Measurements from ENCODE around the gene GSTO1.

GSTO1 gene

DNA sequence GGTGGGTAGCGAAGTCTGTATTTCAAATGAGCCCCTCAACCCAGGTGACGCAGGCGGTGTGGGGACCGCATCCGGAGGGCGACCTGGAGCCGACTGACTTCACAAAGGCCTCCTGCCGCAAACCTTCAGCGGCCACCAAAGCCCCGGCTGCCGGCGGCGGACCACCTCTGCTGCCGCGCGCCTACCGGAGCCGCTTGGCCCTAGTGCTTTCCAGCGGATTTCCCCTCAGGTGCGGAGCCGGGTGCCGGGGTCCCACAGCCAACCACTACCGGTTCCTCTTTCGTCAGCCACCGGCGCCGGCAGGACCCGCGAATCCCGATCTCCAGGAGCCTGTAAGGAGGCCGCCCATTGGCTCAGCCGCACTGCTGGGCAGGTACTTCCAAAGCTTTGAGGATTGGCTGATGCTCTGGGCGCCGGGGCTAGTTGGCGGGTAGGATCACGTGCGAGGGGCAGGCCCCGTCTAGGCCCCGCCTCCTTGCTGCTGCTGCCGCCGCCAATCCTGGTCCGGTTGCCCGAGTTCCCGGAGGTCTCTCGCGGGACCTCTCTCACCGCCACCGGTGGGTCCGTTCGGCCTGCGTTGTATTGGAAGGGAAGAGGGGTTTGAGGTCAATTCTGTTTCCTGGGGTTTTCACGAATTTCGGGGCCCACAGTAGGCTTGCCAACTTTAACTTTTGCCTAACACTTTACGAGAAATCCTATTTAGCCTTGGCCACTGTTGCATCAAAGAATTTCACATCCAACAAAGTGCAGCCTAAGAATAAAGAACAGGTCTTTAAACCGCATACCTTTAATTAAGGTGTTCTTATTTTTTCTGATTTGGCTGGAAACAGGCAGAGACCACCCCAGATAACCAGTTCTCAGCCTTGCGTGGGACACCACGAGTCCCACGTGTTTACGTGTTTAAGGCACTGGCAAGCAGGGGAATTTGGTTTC, 14.3 kb downstream of the GSTO1 start, which contains the start of gene GSTO2:
Gene GSTO2 (plus strand): TSS at position 472 of the 933 bp plus-strand sequence. CDS start 5,732 bp downstream, outside the sequence.
- peak within 1 kb of the TSS; percentile 87 for H3K4me3 ChIP-seq (replicated peaks; ENCODE audit: low read depth, low read length)
- peaks cover 2% of the 10 kb centered on the region for H3K36me3 ChIP-seq (ENCODE audit: control insufficient read depth, insufficient read depth, low read length)
- DNase-seq (ENCODE audit: extremely low read depth, insufficient read length): peak; percentile 97
- no peaks in the 10 kb centered on the region for H3K27me3 ChIP-seq (replicated peaks; ENCODE audit: control insufficient read depth, insufficient read depth, low read length)
- TF ChIP-seq, protein P1, sequence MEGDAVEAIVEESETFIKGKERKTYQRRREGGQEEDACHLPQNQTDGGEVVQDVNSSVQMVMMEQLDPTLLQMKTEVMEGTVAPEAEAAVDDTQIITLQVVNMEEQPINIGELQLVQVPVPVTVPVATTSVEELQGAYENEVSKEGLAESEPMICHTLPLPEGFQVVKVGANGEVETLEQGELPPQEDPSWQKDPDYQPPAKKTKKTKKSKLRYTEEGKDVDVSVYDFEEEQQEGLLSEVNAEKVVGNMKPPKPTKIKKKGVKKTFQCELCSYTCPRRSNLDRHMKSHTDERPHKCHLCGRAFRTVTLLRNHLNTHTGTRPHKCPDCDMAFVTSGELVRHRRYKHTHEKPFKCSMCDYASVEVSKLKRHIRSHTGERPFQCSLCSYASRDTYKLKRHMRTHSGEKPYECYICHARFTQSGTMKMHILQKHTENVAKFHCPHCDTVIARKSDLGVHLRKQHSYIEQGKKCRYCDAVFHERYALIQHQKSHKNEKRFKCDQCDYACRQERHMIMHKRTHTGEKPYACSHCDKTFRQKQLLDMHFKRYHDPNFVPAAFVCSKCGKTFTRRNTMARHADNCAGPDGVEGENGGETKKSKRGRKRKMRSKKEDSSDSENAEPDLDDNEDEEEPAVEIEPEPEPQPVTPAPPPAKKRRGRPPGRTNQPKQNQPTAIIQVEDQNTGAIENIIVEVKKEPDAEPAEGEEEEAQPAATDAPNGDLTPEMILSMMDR (IDR thresholded peaks at IDR 0.05; ENCODE audit: insufficient read depth, low read length, poor library complexity, severe bottlenecking): no peak

DNA sequence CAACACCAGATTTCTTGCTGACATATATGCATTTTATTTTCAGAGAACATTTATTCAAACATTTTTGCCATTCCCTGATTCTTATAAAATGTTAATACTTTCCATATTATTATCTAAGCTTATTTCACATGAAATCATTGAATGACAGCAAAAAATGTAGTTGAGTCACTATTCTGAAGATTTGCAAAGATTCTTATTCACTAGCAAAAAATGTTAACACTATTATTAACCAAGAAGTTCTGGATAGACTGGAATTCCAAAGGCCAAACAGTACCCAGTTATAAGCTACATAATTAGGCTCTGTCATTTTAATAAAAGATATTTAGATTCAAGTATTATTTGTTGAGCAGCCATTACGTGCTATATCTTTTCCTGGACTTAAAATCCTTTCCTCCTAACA, 18.6 kb downstream of the GSTO1 start:
- TF ChIP-seq, protein P1 (IDR thresholded peaks at IDR 0.05; ENCODE audit: insufficient read depth, low read length, poor library complexity, severe bottlenecking): no peak
- Histone ChIP-seq H3K4me3 (replicated peaks; ENCODE audit: low read depth, low read length) (no peak overlapping the region), H3K36me3 (ENCODE audit: control insufficient read depth, insufficient read depth, low read length) (no peaks in the 10 kb centered on the region), H3K27me3 (replicated peaks; ENCODE audit: control insufficient read depth, insufficient read depth, low read length) (no peaks in the 10 kb centered on the region)
- no peak for DNase-seq (ENCODE audit: extremely low read depth, insufficient read length)

DNA sequence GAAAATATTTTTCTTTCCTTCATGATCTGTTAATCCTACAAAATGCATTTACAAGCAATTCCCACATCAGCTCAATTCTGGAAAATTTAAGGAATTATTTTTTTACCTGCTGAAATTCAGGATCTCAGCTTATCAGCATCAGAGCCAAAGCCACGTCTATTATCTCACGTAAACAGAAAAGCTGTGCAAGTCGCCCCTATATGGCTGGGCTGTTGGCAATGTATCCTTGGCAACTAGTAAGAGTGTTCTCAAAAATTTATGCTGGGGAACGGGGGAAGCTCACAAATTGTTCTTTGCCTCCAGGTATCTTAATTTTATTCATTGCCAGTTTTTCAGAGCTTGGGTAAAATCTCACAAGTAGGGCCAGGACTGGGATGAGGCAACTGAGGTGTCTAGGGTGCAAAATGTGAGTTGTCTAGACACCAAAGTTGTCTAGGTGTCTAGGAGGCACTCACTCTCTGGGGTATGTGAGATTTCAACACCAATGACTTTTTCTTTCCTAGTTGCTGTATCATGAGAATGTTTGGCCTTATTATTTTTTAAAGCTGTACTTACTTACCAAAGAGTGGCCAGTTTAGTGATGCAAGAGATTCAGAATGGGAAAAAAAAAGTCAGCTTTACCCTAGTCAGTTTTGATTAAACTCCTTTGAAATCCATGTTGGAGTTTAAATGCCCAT, 19.3 kb downstream of the GSTO1 start:
- no peaks in the 10 kb centered on the region for H3K36me3 ChIP-seq (ENCODE audit: control insufficient read depth, insufficient read depth, low read length)
- H3K4me3 ChIP-seq (replicated peaks; ENCODE audit: low read depth, low read length): no peak overlapping the region
- TF ChIP-seq, protein P1 (IDR thresholded peaks at IDR 0.05; ENCODE audit: insufficient read depth, low read length, poor library complexity, severe bottlenecking): no peak
- no peak for DNase-seq (ENCODE audit: extremely low read depth, insufficient read length)
- no peaks in the 10 kb centered on the region for H3K27me3 ChIP-seq (replicated peaks; ENCODE audit: control insufficient read depth, insufficient read depth, low read length)

DNA sequence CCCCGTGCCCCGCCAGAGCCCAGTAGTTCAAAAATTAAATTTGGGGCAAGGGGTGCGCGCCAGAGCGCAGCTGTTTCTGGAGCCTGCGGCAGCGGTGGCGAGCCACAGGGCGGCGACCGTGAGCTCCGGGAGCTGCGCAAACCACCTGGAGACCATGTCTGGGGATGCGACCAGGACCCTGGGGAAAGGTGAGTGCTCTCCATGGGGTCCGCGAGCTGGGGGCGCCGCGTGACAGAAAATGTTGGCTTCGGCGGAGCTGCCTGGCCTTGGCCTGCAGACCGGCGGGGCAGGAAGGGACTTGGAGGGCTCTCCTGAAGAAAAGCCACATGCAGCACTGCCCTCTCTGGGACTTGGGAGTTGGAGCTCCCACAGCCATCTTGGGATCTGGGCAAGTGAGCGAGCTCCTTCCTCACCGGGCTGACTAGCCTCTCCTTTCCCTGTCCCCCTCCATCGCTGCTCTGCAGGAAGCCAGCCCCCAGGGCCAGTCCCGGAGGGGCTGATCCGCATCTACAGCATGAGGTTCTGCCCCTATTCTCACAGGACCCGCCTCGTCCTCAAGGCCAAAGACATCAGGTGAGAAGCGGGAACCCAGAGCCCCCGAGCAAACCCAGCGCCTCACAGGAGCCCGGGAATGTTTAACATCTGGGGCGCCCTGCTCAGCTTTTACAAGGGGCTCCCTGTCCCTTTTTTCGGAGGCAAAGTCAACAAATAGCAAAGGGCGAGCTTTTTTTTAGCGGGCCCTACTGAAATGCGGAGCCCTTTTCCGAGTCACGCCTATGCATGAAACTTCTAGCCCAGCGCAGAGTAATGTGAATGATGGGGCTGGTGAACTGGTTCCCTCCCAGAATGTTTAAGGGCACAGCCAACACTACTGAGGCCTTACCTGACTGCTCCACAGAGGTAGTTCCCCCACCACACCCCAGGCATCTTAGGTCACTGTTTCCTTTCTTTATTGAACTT, 20.4 kb downstream of the GSTO1 start:
- peak; percentile 59 for DNase-seq (ENCODE audit: extremely low read depth, insufficient read length)
- TF ChIP-seq, protein P1 (IDR thresholded peaks at IDR 0.05; ENCODE audit: insufficient read depth, low read length, poor library complexity, severe bottlenecking): peak; percentile 99
- Histone ChIP-seq H3K36me3 (ENCODE audit: control insufficient read depth, insufficient read depth, low read length) (no peaks in the 10 kb centered on the region), H3K27me3 (replicated peaks; ENCODE audit: control insufficient read depth, insufficient read depth, low read length) (no peaks in the 10 kb centered on the region), H3K4me3 (replicated peaks; ENCODE audit: low read depth, low read length) (no peak overlapping the region)

DNA sequence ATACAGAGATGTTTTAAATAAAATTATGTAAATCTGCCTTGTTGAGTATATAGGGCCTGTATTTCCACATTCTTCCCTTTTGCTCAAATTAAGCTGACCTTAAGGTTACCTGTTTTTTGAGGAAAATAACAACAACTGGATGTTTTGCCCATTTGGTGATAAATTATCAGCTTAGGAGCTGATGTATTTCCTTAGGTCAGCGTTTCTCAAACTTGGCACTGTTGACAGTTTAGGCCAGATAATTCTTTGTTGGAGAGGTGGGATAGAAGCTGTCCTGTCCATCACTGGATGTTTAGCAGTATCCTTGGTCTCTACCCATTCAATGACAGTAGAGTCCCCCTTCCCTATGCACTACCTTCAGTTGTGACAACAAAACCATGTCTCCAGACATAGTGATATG, 21.5 kb downstream of the GSTO1 start:
- TF ChIP-seq, protein P1 (IDR thresholded peaks at IDR 0.05; ENCODE audit: insufficient read depth, low read length, poor library complexity, severe bottlenecking): no peak
- Histone ChIP-seq H3K4me3 (replicated peaks; ENCODE audit: low read depth, low read length) (no peak overlapping the region), H3K36me3 (ENCODE audit: control insufficient read depth, insufficient read depth, low read length) (no peaks in the 10 kb centered on the region), H3K27me3 (replicated peaks; ENCODE audit: control insufficient read depth, insufficient read depth, low read length) (no peaks in the 10 kb centered on the region)
- DNase-seq (ENCODE audit: extremely low read depth, insufficient read length): no peak
